IMR-90 (cell line): ENCODE results near the gene ONECUT1. TPM values are rescaled to one million over a fixed set of nuclear protein-coding genes. Genes with fewer than 3 reads are reported as not detected.

Experiments
- ATAC-seq: fragments of 200-7000 bp; cut with Tn5 transposase; 2 replicates; pipeline ENCODE4 v1.9.1; 2020; ENCODE audit warnings: low read depth, mild to moderate bottlenecking, moderate library complexity
- BruUV-seq: library from RNA; stranded (reverse); fragments of 400-500 nt; replicated peaks from 2 replicates; lab custom pipeline; 2021; lab: Mats Ljungman, UMichigan
- CTCF ChIA-PET: fragments of 300-600 bp; formaldehyde crosslinking; extraction: SDS; loops from one replicate; lab custom pipeline; 2021; ENCODE audit warnings: antibody characterized with exemption; lab: Yijun Ruan, JAX
- POLR2A ChIA-PET: fragments of 300-600 bp; sonication (Branson Sonifier 250); formaldehyde crosslinking; loops from one replicate; lab custom pipeline; 2022; ENCODE audit warnings: antibody characterized with exemption; ENCODE audit not compliant: unreplicated experiment; lab: Charles Lee
- DNase-seq: peaks from one replicate; pipeline ENCODE4 v3.0.0; 2013
- H2AFZ ChIP-seq: replicated peaks from 2 replicates; pipeline ENCODE3; 2013; ENCODE audit warnings: low read length, mild to moderate bottlenecking; ENCODE audit not compliant: poor library complexity
- H2AK5ac ChIP-seq: 2 replicates; pipeline ENCODE4 v1.6.1; 2013; ENCODE audit warnings: low read depth, low read length, inconsistent platforms
- H2AK9ac ChIP-seq: replicated peaks from 2 replicates; pipeline ENCODE3; 2013; ENCODE audit warnings: mild to moderate bottlenecking, low read depth, low read length, moderate library complexity; ENCODE audit not compliant: poor library complexity
- H2BK120ac ChIP-seq: 2 replicates; pipeline ENCODE4 v1.6.1; 2013; ENCODE audit warnings: low read depth, low read length, inconsistent platforms
- H2BK15ac ChIP-seq: 3 replicates; pipeline ENCODE4 v1.6.1; 2013; ENCODE audit warnings: low read depth, low read length, inconsistent platforms
- H2BK20ac ChIP-seq: 2 replicates; pipeline ENCODE4 v1.6.1; 2013; ENCODE audit warnings: low read depth, mild to moderate bottlenecking, inconsistent platforms, low read length, moderate library complexity
- H2BK5ac ChIP-seq: 2 replicates; pipeline ENCODE4 v1.6.1; 2013; ENCODE audit warnings: mild to moderate bottlenecking, low read depth, low read length, inconsistent platforms; ENCODE audit not compliant: poor library complexity, severe bottlenecking
- H3K14ac ChIP-seq: replicated peaks from 2 replicates; pipeline ENCODE4 v1.6.1; 2013; ENCODE audit warnings: low read depth, low read length, inconsistent platforms
- H3K18ac ChIP-seq: 2 replicates; pipeline ENCODE4 v1.6.1; 2013; ENCODE audit warnings: low read depth, low read length, control low read depth
- H3K23ac ChIP-seq: 2 replicates; pipeline ENCODE4 v1.6.1; 2013; ENCODE audit warnings: low read depth, low read length, inconsistent platforms
- H3K27ac ChIP-seq: 2 replicates; pipeline ENCODE4 v1.5.1; 2013; ENCODE audit warnings: mild to moderate bottlenecking, control low read depth, low read length; ENCODE audit not compliant: insufficient read depth
- H3K27me3 ChIP-seq: 2 replicates; pipeline ENCODE4 v1.6.1; 2013; ENCODE audit warnings: low read length; ENCODE audit not compliant: control insufficient read depth, insufficient read depth
- H3K36me3 ChIP-seq: 2 replicates; pipeline ENCODE4 v1.6.1; 2013; ENCODE audit warnings: low read length, mixed read lengths; ENCODE audit not compliant: control insufficient read depth, insufficient read depth
- H3K4ac ChIP-seq: 2 replicates; pipeline ENCODE4 v1.6.1; 2013; ENCODE audit warnings: low read depth, low read length, inconsistent platforms
- H3K4me1 ChIP-seq: 2 replicates; pipeline ENCODE4 v1.6.1; 2013; ENCODE audit warnings: low read length, mixed read lengths; ENCODE audit not compliant: control insufficient read depth, insufficient read depth
- H3K4me2 ChIP-seq: 2 replicates; pipeline ENCODE4 v1.6.1; 2013; ENCODE audit warnings: low read depth, mild to moderate bottlenecking, control low read depth, low read length, moderate library complexity
- H3K4me3 ChIP-seq: 2 replicates; pipeline ENCODE4 v1.5.1; 2013; ENCODE audit warnings: low read depth, mild to moderate bottlenecking, control low read depth, low read length, moderate library complexity; ENCODE audit not compliant: insufficient read depth
- H3K56ac ChIP-seq: 2 replicates; pipeline ENCODE4 v1.6.1; 2013; ENCODE audit warnings: low read length, inconsistent platforms; ENCODE audit not compliant: insufficient read depth; ENCODE audit errors: extremely low read depth
- H3K79me1 ChIP-seq, 2 experiments: 2 replicates each; pipeline ENCODE4 v1.6.1; 2013; ENCODE audit warnings: low read length in 2 of 2, inconsistent platforms in 1 of 2, low read depth in 1 of 2
- H3K9ac ChIP-seq: 2 replicates; pipeline ENCODE4 v1.6.1; 2013; ENCODE audit warnings: low read depth, low read length, control low read depth
- H3K9me1 ChIP-seq: 2 replicates; pipeline ENCODE4 v1.6.1; 2013; ENCODE audit warnings: low read length, inconsistent platforms; ENCODE audit not compliant: insufficient read depth
- H3K9me3 ChIP-seq: 2 replicates; pipeline ENCODE4 v1.6.1; 2013; ENCODE audit warnings: low read length; ENCODE audit not compliant: control insufficient read depth, insufficient read depth
- H4K20me1 ChIP-seq: 2 replicates; pipeline ENCODE4 v1.6.1; 2013; ENCODE audit warnings: low read length, inconsistent platforms; ENCODE audit not compliant: insufficient read depth
- H4K5ac ChIP-seq: 2 replicates; pipeline ENCODE4 v1.6.1; 2013; ENCODE audit warnings: mild to moderate bottlenecking, low read depth, low read length, control low read depth
- H4K8ac ChIP-seq, 2 experiments: 2 replicates each; pipeline ENCODE4 v1.6.1; 2013; ENCODE audit warnings: low read depth in 2 of 2, low read length in 2 of 2, control low read depth in 1 of 2, inconsistent platforms in 1 of 2
- H4K91ac ChIP-seq: 2 replicates; pipeline ENCODE4 v1.6.1; 2013; ENCODE audit warnings: low read depth, low read length, inconsistent platforms; ENCODE audit not compliant: insufficient read depth
- CHD1 ChIP-seq: IDR thresholded peaks from 2 replicates; pipeline ENCODE4 v1.6.1; 2012; ENCODE audit warnings: low read depth, low read length, improper control_type of control experiment
- MAZ ChIP-seq: IDR thresholded peaks from 2 replicates; pipeline ENCODE4 v1.6.1; 2012; ENCODE audit warnings: low read depth, mild to moderate bottlenecking, low read length, improper control_type of control experiment, moderate library complexity, borderline replicate concordance
- RAD21 ChIP-seq: IDR thresholded peaks from 2 replicates; pipeline ENCODE4 v1.6.1; 2012; ENCODE audit warnings: low read length, improper control_type of control experiment
- RCOR1 ChIP-seq: IDR thresholded peaks from 2 replicates; pipeline ENCODE4 v1.6.1; 2012; ENCODE audit warnings: mild to moderate bottlenecking, low read length, improper control_type of control experiment; ENCODE audit not compliant: insufficient replicate concordance
- WGBS, 2 experiments: methylation state at CpG; one replicate each; pipeline versions ENCODE4 v1.1.5 to v1.1.7; 2013; ENCODE audit warnings: missing lambda C conversion rate in 2 of 2; ENCODE audit not compliant: insufficient read length in 1 of 2; ENCODE audit errors: extremely low coverage in 2 of 2; 5-methylcytosine and 5-hydroxymethylcytosine counted together
- dilution Hi-C: fragments of 300-500 bp; cut with HindIII; formaldehyde crosslinking; loops from one replicate; pipeline ENCODE4 v1.14.3; 2018; ENCODE audit warnings: low sequenced_read_pairs; ENCODE audit not compliant: unreplicated experiment
- in situ Hi-C: fragments of 300-500 bp; cut with MboI; formaldehyde crosslinking; loops from 3 replicates; pipeline ENCODE4 v1.14.3; 2019; ENCODE audit warnings: low sequenced_read_pairs, inconsistent platforms, mixed read lengths
- intact Hi-C: fragments of 100-400 bp; cut with micrococcal nuclease; formaldehyde crosslinking; loops from 2 replicates; pipeline ENCODE4 v1.10.0; 2022
- polyA plus RNA-seq, 3 experiments: library from polyadenylated mRNA; depleted of rRNA; stranded (reverse); fragments of >200 nt; gene quantifications; 2 replicates each; pipeline ENCODE4 v1.2.3, GENCODE V29; 2012; ENCODE audit warnings: low replicate concordance in 1 of 3
- total RNA-seq: library from RNA; depleted of rRNA; stranded (reverse); fragments of >200 nt; gene quantifications from 2 replicates; pipeline ENCODE4 v1.2.3, GENCODE V29; 2012

The ONECUT1 gene
- total and polyA plus RNA-seq, 2 of the 4 experiments (the other 2 are of a cell fraction) = not detected

DNA sequence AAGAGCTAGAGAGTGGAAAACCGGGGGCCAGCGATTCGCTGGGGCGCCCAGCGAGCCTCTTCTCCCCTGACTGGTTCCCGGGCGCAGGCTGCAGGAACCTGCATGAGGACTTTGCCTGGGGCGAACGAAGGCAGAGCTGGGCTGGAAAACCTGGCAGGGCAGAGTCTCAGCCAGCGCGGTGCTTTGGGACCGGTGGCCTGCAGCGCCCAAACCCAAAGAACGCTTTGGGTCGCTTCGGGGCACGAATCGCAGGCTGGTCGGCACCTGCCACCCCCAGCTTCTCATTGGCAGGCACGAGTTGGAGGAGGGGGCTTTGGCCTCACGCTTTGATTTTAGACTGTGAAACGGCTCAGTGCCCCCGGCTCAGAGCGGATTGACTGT lies 3.0 kb downstream of the ONECUT1 start:
- Histone ChIP-seq H3K27me3 (peaks cover 92% of the 10 kb centered on the region), H4K8ac (no peak overlapping the region), H2AFZ (no peak overlapping the region), H2BK5ac (no peak overlapping the region), H3K36me3 (no peaks in the 10 kb centered on the region), H3K4me3 (no peak overlapping the region), H3K9me1 (no peaks in the 10 kb centered on the region; the same call in 1 of the 2 replicates), H3K79me1 (no peaks in the 10 kb centered on the region), H3K4ac (no peak overlapping the region), H2BK15ac (no peak overlapping the region), H3K9ac (no peak overlapping the region), H3K27ac (no peak overlapping the region), H3K9me3 (peaks cover 8% of the 10 kb centered on the region), H3K14ac (no peak overlapping the region), H3K56ac (no peak overlapping the region), H2AK9ac (no peak overlapping the region), H3K18ac (no peak overlapping the region), H3K23ac (no peak overlapping the region), H4K20me1 (no peaks in the 10 kb centered on the region; the same call in 1 of the 2 replicates), H2BK20ac (no peak overlapping the region), H3K4me1 (peaks cover 5% of the 10 kb centered on the region; the same call in 1 of the 2 replicates), H4K5ac (no peak overlapping the region), H4K91ac (no peak overlapping the region), H2BK120ac (no peak overlapping the region), H3K4me2 (no peak overlapping the region), H2AK5ac (no peak overlapping the region)
- in situ Hi-C loops = no loop called here
- intact Hi-C loops = no loop called here
- POLR2A ChIA-PET = no interaction called here
- whole genome bisulfite sequencing, 2 experiments = 0% methylated on average over 1 of the region's 24 CpGs; no CpG with 5 or more reads in 1 of the 2 experiments
- CTCF ChIA-PET = no interaction called here
- DNase-seq (no peak), ATAC-seq (no peak)
- dilution Hi-C loops = no loop called here
- no peak for TF ChIP-seq CHD1
- no peak for TF ChIP-seq RCOR1
- no peak for TF ChIP-seq MAZ
- TF ChIP-seq RAD21 = no peak
- BruUV-seq = no TSS peak
